IPS-18a (cell line): Measurements from ENCODE around the gene WDR7.

Source experiments
- H3K27ac ChIP-seq: one replicate; pipeline ENCODE4 v1.5.1; 2013; ENCODE audit warnings: low read length
- H3K27me3 ChIP-seq: one replicate; pipeline ENCODE4 v1.6.1; 2013; ENCODE audit warnings: mild to moderate bottlenecking, low read length; ENCODE audit not compliant: control insufficient read depth, insufficient read depth
- H3K36me3 ChIP-seq: one replicate; pipeline ENCODE4 v1.6.1; 2013; ENCODE audit warnings: low read depth, low read length; ENCODE audit not compliant: control insufficient read depth
- H3K4me1 ChIP-seq: one replicate; pipeline ENCODE4 v1.6.1; 2013; ENCODE audit warnings: low read depth, low read length; ENCODE audit not compliant: control insufficient read depth
- H3K4me3 ChIP-seq: one replicate; pipeline ENCODE4 v1.5.1; 2013; ENCODE audit warnings: low read length
- H3K9ac ChIP-seq: one replicate; pipeline ENCODE4 v1.6.1; 2013; ENCODE audit warnings: mild to moderate bottlenecking, low read length, moderate library complexity
- H3K9me3 ChIP-seq: one replicate; pipeline ENCODE4 v1.6.1; 2013; ENCODE audit warnings: low read depth, low read length; ENCODE audit not compliant: control insufficient read depth

Gene WDR7

DNA sequence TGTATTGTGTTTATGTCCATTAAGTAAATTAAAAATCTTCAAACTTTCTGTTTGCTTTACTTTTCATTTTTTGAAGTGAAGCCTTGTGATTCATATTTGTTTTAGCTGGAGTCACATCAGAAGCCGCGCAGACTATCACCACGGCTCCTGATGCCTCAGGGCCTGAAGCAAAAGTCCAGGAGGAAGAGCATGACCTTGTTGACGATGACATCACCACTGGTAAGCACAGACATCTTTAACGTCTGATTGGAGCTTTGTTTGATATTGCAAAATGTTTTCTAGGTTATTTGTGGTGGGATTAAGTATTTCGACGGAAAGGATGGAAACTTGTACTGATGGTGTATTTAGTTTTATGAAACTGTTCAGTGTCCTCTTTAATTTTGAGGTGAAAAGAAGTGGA is 164.8 kb downstream of the WDR7 start:
- Histone ChIP-seq H3K27ac (no peak overlapping the region), H3K4me1 (no peaks in the 10 kb centered on the region), H3K9me3 (no peaks in the 10 kb centered on the region), H3K4me3 (no peak overlapping the region), H3K36me3 (no peaks in the 10 kb centered on the region), H3K27me3 (no peaks in the 10 kb centered on the region), H3K9ac (no peak overlapping the region)

DNA sequence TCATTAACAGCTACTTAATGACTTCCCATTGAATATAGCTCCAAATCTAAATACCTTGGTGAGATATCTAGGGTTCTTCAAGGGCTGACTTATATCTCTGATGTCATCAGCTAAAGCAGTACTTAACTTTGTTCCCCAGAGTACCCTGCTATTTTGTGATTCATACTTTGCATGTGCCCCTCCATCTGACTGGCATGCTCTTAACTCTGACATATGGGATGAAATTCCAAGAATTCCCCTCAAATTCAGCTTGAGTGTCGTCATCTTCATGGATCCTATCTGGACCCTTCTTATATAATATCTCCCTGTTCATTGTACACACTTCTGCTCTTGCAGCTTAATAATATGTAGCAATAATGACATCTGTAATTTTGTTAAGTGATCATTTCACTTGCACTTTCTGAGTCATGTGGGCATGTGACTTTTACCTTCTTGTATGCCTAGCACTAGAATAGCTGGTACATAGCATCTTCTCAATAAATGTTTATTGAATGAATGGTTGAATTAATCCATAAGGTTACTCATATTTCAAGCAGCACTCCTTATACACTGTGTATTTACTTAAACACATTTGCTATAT is 172.9 kb downstream of the WDR7 start:
- H3K36me3 ChIP-seq, result no peaks in the 10 kb centered on the region
- no peak overlapping the region for H3K27ac ChIP-seq
- no peak overlapping the region for H3K9ac ChIP-seq
- H3K9me3 ChIP-seq, result no peaks in the 10 kb centered on the region
- no peaks in the 10 kb centered on the region for H3K4me1 ChIP-seq
- H3K27me3 ChIP-seq, result no peaks in the 10 kb centered on the region
- H3K4me3 ChIP-seq, result no peak overlapping the region

DNA sequence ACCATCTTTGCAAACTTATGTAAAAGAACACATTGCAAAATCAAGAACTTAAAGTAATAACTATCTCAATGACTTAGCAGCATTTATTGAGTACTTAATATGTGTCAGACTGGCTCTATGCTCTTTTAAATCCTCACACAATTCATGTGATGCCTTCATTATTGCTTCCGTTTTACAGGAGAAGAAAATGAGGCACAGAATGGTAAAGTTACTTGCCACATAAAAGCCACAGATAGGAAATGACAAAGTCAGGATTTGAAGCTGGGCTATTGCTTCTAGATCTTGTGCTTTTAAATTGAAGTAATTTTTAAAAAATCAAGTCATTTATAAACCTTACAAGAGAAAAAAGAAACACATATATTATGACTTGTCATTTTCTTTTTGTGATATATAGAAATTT is 174.2 kb downstream of the WDR7 start:
- H3K4me3 ChIP-seq, result no peak overlapping the region
- no peaks in the 10 kb centered on the region for H3K27me3 ChIP-seq
- H3K9ac ChIP-seq, result no peak overlapping the region
- H3K4me1 ChIP-seq, result no peaks in the 10 kb centered on the region
- H3K27ac ChIP-seq, result no peak overlapping the region
- no peaks in the 10 kb centered on the region for H3K36me3 ChIP-seq
- H3K9me3 ChIP-seq, result no peaks in the 10 kb centered on the region

GRCh38 chr18:56825878-56826277 is 174.7 kb downstream of the WDR7 start:
- H3K4me3 ChIP-seq, result no peak overlapping the region
- H3K9me3 ChIP-seq, result no peaks in the 10 kb centered on the region
- H3K9ac ChIP-seq, result no peak overlapping the region
- no peak overlapping the region for H3K27ac ChIP-seq
- no peaks in the 10 kb centered on the region for H3K36me3 ChIP-seq
- H3K27me3 ChIP-seq, result no peaks in the 10 kb centered on the region
- H3K4me1 ChIP-seq, result no peaks in the 10 kb centered on the region

- Histone ChIP-seq H3K4me1 (peaks cover 5% of the 10 kb centered on the region), H3K9ac (no peak overlapping the region)
Measured at GRCh38 chr18:56831988-56832387, 180.8 kb downstream of the WDR7 start.

GRCh38 chr18:56835331-56835730 is 184.2 kb downstream of the WDR7 start:
- peaks cover 5% of the 10 kb centered on the region for H3K4me1 ChIP-seq
- H3K27ac ChIP-seq, result no peak overlapping the region
- H3K4me3 ChIP-seq, result no peak overlapping the region
- no peaks in the 10 kb centered on the region for H3K36me3 ChIP-seq
- H3K9ac ChIP-seq, result no peak overlapping the region
- no peaks in the 10 kb centered on the region for H3K27me3 ChIP-seq
- no peaks in the 10 kb centered on the region for H3K9me3 ChIP-seq

More at GRCh38 chr18:56831988-56832387, 180.8 kb downstream of the WDR7 start:
- no peaks in the 10 kb centered on the region for H3K27me3 ChIP-seq
- H3K9me3 ChIP-seq, result no peaks in the 10 kb centered on the region
- no peak overlapping the region for H3K4me3 ChIP-seq
- H3K36me3 ChIP-seq, result no peaks in the 10 kb centered on the region
- no peak overlapping the region for H3K27ac ChIP-seq

- H3K4me3 ChIP-seq, result no peak overlapping the region
- no peaks in the 10 kb centered on the region for H3K9me3 ChIP-seq
- H3K4me1 ChIP-seq, result peaks cover 5% of the 10 kb centered on the region
- H3K36me3 ChIP-seq, result no peaks in the 10 kb centered on the region
- H3K27ac ChIP-seq, result no peak overlapping the region
- no peaks in the 10 kb centered on the region for H3K27me3 ChIP-seq
- no peak overlapping the region for H3K9ac ChIP-seq
Measured at GRCh38 chr18:56836173-56836572, 185.0 kb downstream of the WDR7 start.

GRCh38 chr18:56841836-56842235 is 190.7 kb downstream of the WDR7 start:
- Histone ChIP-seq H3K4me3 (no peak overlapping the region), H3K9me3 (no peaks in the 10 kb centered on the region), H3K27me3 (no peaks in the 10 kb centered on the region), H3K4me1 (no peaks in the 10 kb centered on the region), H3K9ac (no peak overlapping the region), H3K36me3 (no peaks in the 10 kb centered on the region), H3K27ac (no peak overlapping the region)

GRCh38 chr18:56843241-56843640 is 192.1 kb downstream of the WDR7 start:
- H3K36me3 ChIP-seq, result no peaks in the 10 kb centered on the region
- no peaks in the 10 kb centered on the region for H3K9me3 ChIP-seq
- no peaks in the 10 kb centered on the region for H3K27me3 ChIP-seq

DNA sequence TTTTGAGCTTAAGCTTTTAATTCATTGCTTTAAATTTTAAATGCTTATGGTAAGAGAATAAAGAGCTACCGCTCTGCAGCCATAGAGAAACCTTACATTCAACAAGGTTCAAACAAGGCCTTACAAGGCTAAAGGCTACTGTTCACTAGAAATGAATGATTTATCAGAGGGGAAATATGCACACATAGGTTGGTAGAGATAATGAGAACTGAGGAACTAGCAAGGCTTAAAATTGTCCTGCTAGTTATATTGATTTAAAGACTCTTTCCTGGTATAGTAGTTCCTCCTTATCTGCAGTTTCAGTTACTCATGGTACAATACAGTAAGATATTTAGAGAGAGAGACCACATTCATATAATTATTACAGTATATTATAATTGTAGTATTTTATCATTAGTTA is 193.4 kb downstream of the WDR7 start:
- H3K9me3 ChIP-seq, result no peaks in the 10 kb centered on the region
- no peak overlapping the region for H3K4me3 ChIP-seq
- no peak overlapping the region for H3K27ac ChIP-seq
- H3K9ac ChIP-seq, result no peak overlapping the region
- no peaks in the 10 kb centered on the region for H3K36me3 ChIP-seq
- no peaks in the 10 kb centered on the region for H3K27me3 ChIP-seq
- no peaks in the 10 kb centered on the region for H3K4me1 ChIP-seq

More at GRCh38 chr18:56843241-56843640, 192.1 kb downstream of the WDR7 start:
- Histone ChIP-seq H3K4me3 (no peak overlapping the region), H3K4me1 (no peaks in the 10 kb centered on the region), H3K9ac (no peak overlapping the region), H3K27ac (no peak overlapping the region)

GRCh38 chr18:56851774-56852173 is 200.6 kb downstream of the WDR7 start:
- Histone ChIP-seq H3K4me1 (no peaks in the 10 kb centered on the region), H3K36me3 (no peaks in the 10 kb centered on the region), H3K27me3 (no peaks in the 10 kb centered on the region), H3K27ac (no peak overlapping the region), H3K9me3 (no peaks in the 10 kb centered on the region), H3K4me3 (no peak overlapping the region), H3K9ac (no peak overlapping the region)

- Histone ChIP-seq H3K36me3 (no peaks in the 10 kb centered on the region), H3K4me3 (no peak overlapping the region), H3K9me3 (no peaks in the 10 kb centered on the region), H3K27me3 (no peaks in the 10 kb centered on the region), H3K4me1 (no peaks in the 10 kb centered on the region), H3K27ac (no peak overlapping the region), H3K9ac (no peak overlapping the region)
Measured at GRCh38 chr18:56853961-56854360, 202.8 kb downstream of the WDR7 start.
